CD4-positive, alpha-beta T cell treated with Interleukin-4 for 4 hours (primary cell): ENCODE data around the gene HIPK2.

Source experiments
- DNase-seq: peaks from one replicate; pipeline ENCODE4 v3.0.0-alpha.2; 2020

The HIPK2 gene

GRCh38 chr7:139782932-139783331 lies 5.1 kb upstream of the HIPK2 start:
- no peak for DNase-seq

GRCh38 chr7:139777133-139777891 lies 486 bp downstream of the HIPK2 start:
- peak; percentile 21 for DNase-seq

- peak; percentile 33 for DNase-seq
Measured at GRCh38 chr7:139776486-139777132, 1.2 kb downstream of the HIPK2 start.

DNA sequence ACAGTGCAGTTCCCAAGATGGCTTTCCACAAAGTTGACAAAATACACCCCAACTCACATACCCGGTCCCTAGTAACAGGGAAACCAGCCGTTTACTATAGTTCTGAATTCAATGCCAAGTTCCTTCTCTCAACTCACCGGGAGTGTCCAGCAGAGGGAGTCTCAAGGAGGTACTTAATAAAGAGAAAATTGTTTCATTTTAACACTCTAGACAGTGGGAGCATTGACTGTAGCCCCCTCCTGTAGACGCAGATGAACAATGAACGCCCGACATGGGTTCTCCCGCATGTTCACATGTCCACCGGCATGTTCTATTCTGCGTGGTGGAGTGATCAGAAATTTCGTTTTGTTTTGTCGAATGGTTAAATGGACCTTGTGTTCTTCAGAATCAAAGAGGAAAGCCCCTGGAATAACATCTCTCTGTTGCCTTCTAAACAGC lies 1.9 kb downstream of the HIPK2 start:
- DNase-seq, result peak; percentile 67

DNA sequence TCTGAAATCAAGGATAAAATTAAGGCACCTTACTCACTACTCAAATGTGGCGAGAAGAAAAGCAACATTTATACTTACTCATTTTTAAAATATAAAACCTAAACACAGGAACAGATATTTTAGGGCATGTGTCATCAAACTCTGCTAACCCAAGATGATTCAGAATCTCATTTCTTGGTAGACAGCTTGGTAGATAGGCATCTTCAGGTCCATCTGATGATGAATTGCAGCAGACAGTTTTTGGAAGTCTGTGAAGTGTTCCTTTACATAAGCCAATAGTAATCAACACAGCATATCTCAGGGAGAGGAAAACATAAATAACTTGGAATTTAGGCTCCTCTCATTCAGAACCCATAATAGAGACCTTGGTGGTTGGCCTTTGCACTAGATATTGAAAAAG lies 3.4 kb downstream of the HIPK2 start:
- peak; percentile 70 for DNase-seq

- peak; percentile 40 for DNase-seq
Measured at GRCh38 chr7:139773371-139773770, 4.4 kb downstream of the HIPK2 start.

GRCh38 chr7:139772873-139773272 lies 4.9 kb downstream of the HIPK2 start:
- no peak for DNase-seq

GRCh38 chr7:139772115-139772514 lies 5.7 kb downstream of the HIPK2 start:
- DNase-seq, result no peak

DNA sequence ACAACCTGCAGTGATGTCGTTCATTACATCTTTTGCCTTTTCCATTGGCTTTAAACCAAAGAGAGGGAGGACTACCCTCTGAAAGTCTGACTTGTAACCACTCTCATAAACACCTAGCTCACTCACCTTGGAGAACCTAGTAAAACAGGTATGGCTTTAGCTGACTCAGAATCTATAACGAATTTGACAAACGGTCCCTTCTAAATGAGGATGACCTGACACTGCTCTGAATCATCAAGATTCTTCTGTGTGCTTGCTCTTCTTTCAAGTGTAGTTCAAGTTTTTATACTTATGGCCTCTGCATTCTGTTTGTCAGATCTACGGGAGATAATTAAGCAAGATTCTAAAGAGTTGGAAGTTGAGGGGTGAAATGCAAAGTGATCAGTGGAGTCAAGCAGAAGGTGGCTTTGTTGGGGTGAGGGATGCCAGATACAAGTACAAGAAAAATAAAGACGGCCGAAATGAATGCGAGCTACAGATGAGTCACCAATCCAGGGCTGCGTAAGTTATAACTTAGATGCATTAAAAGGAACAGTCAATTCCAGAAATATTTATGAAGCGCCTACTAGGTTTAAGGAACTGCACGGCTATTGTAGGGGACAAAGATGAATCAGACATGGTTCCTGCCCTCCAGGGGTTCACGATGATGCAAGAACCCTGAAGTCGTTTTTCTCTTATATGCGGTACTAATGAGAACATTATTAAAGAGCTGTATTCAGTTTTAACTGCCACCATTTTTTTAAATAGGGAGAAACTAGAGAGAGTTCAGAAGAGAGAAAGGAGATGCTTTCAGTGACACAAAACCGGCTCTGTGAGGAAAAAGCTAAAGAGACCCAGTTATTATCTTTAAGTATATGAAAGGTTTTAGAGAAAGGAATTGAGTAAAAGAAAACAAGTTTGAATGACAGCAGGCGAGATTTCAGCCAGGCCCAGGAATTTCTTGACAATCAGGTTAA lies 6.5 kb downstream of the HIPK2 start:
- DNase-seq, result peak; percentile 33

- no peak for DNase-seq
Measured at GRCh38 chr7:139769761-139770160, 8.0 kb downstream of the HIPK2 start.

GRCh38 chr7:139769066-139769465 lies 8.7 kb downstream of the HIPK2 start:
- no peak for DNase-seq

DNA sequence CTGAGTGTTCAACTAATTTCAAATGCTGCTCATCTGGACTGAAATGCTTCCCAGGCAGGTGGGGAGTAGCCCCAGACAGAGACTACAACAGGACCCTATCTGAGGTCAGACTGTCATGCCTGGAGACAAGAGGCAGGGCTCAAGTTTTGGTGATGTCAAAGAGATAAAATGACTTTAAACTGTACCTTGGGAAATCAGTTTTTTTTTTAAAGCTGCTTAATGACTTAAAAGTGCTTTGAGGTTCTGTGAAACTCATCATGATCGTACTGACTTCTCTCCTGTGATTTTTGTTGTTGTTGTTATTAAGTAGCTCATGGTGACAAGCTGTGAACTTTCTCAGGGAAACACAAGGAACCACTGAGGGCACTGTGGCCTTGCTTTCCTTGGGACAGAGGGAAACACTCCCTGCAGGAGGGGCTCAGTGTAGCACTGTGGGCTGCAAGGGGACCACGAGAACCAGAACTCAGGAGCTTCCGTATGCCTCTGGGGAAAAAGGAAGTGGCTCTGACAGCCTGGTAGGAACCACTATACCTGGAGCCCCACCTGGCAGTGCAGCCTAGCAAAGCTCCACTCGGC lies 9.5 kb downstream of the HIPK2 start:
- peak; percentile 28 for DNase-seq

GRCh38 chr7:139767561-139767982 lies 10.2 kb downstream of the HIPK2 start:
- peak; percentile 43 for DNase-seq

DNA sequence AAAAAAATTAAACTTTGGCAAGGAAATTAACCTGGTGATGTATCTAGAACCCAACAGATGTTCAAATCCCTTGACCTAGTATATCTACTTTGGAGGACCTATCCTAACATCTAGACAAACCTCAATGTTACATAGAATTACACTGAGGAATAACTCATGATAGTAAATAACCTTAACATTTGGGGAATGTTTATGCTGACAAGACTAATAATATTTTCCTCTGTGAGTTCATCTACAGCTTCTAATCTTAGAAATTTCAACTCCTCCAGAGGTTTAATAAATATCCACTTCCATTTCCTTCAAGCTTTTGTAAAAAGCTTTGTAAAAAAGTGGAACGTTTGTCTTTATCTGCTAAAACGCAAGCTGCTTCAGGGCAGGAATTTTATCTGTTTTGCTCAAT lies 12.7 kb downstream of the HIPK2 start:
- DNase-seq, result no peak

GRCh38 chr7:139763330-139763729 lies 14.5 kb downstream of the HIPK2 start:
- DNase-seq, result no peak

DNA sequence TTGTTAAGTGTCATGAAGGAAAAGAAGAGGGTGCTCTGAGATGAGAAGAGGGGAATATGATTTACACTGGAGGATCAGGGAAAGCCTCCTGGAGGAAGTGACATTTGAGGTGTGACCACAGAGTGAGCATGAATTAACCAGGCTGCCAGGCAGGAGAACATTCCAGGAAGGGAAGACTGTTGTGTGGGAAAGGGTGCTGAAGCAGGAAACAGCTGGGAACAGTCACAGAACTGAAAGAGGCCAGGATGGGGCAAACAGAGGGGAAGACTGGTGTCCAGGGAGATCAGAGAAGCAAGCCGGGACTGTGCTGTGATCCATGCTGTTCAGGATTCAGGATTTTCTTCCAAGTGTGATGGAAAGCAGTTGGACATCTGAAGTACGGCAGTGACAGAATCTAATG lies 14.9 kb downstream of the HIPK2 start:
- no peak for DNase-seq

DNA sequence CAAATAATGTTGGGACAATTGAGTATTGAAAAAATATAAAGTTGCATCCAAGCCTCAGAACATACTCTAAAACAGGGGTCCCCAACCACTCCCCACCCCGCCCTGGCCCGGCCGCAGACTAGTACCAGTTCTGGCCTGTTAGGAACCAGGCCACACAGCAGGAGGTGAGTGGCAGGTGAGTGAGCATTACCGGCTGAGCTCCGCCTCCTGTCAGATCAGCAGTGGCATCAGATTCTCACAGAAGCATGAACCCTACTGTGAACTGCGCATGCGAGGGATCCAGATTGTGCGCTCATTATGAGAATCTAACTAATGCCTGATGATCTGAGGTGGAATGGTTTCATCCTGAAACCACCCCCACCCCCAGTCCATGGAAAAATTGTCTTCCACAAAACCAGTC lies 19.4 kb downstream of the HIPK2 start:
- no peak for DNase-seq

DNA sequence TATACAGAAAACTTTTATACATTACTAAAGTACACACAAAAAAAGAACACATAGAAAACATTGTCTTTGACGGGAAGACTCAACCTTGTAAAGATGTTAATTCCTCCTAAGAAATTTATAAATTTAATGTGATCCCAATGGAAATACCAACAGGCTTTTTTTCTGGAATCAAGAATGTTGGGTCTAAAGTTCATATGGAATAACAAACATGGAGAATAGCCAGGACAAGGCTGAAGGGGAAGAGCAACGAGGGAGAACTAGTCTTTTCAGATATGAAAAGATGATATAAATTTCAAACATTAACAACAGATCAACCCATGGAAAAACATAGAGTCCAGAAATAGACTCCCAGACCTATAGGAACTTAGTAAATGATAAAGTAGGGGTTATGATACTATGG lies 19.8 kb downstream of the HIPK2 start:
- DNase-seq, result no peak

DNA sequence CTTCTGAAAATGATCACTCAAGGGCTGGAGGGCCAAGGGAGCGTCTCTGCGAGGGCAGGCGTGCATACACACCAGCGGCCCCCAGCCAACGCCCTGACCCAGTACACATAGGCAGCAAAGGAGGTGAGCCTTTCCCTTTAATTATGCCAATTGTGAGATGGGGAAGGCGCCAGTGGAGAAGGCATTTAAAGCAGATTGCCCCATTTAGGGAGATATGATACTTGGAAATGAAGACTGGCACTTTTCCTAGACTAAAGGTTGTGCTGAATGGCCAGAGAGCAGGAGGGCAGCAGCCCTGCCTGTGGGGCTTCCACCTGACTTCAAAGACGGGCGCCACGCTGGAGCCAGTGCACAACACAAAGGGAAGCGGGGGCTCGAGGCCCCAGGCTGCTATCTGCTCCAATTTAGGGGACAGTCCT lies 24.1 kb downstream of the HIPK2 start:
- no peak for DNase-seq

DNA sequence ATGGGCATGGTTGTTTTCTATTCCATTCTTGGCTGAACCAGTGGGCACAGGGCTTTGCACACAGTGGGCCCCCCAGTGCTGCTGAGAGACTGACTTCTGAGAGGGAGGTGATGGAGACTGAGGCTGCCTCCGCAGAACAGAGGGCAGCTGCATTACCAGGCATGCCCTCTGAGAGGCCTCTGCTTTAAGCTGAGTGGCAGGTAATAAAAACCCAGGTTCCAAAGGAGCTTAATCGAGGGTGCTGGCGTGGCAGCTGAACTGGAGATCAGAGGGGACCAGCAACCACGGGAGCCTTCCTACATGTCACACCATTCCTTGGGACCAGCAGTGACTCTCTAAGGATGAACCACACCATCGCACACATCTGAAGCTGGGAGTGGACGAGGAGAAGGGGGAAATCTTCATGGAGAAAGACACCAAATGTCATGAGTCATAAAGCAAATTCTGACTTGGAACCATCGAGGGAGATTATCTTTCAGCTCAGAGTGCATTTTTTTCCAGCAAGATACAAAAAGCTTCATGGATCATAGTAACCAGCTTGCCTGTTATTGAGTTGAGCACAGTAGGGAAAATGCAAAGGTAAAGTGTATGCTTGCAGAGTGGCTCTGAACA lies 24.6 kb downstream of the HIPK2 start:
- DNase-seq, result no peak

- DNase-seq, result no peak
Measured at GRCh38 chr7:139752604-139753003, 25.2 kb downstream of the HIPK2 start.

GRCh38 chr7:139752148-139752547 lies 25.6 kb downstream of the HIPK2 start:
- no peak for DNase-seq
